ENCODE data around the gene GART.
A peak's percentile ranks its signal among the peaks of the same experiment; 100 is the strongest.
"Not testable (repeated sequence)": the region's sequence is repeated elsewhere in the genome, so short reads cannot be mapped to it uniquely, and the experiment has no call there.

GART gene

GRCh38 chr21:33541756-33542639, at the start of gene GART:
TSS of gene GART (minus strand) at chr21:33542117. CDS start at chr21:33539315, 2,802 bp downstream.
- DNase-seq: peak; percentile 91

GRCh38 chr21:33588485-33589335, 46.8 kb upstream of the GART start, which contains the start of gene DONSON:
TSS of gene DONSON (minus strand) at chr21:33588684. CDS start at chr21:33588641, 43 bp downstream.
- DNase-seq: peak; percentile 90

- peak; percentile 51 for DNase-seq
These were observed 46.0 kb upstream of the GART start for GRCh38 chr21:33587792-33588484.

- DNase-seq: no peak
These were observed 45.0 kb upstream of the GART start for GRCh38 chr21:33586927-33587326.

- no peak for DNase-seq
These were observed 42.5 kb upstream of the GART start for GRCh38 chr21:33584455-33584854.

GRCh38 chr21:33578959-33579542, 37.1 kb upstream of the GART start:
- DNase-seq: no peak

GRCh38 chr21:33578214-33578613, 36.3 kb upstream of the GART start:
- no peak for DNase-seq

GRCh38 chr21:33576741-33577141, 34.8 kb upstream of the GART start:
- not testable (repeated sequence) for DNase-seq

GRCh38 chr21:33572350-33572749, 30.4 kb upstream of the GART start:
- no peak for DNase-seq

GRCh38 chr21:33569991-33570390, 28.1 kb upstream of the GART start:
- DNase-seq: no peak

- DNase-seq: no peak
These were observed 26.5 kb upstream of the GART start for GRCh38 chr21:33568448-33568847.

- no peak for DNase-seq
These were observed 26.0 kb upstream of the GART start for GRCh38 chr21:33567914-33568313.

- no peak for DNase-seq
These were observed 24.6 kb upstream of the GART start for GRCh38 chr21:33566514-33566913.

- no peak for DNase-seq
These were observed 20.5 kb upstream of the GART start for GRCh38 chr21:33562389-33562788.

GRCh38 chr21:33561373-33561772, 19.5 kb upstream of the GART start:
- no peak for DNase-seq

GRCh38 chr21:33560965-33561364, 19.0 kb upstream of the GART start:
- DNase-seq: no peak

- DNase-seq: no peak
These were observed 17.9 kb upstream of the GART start for GRCh38 chr21:33559813-33560212.

- no peak for DNase-seq
These were observed 17.0 kb upstream of the GART start for GRCh38 chr21:33558777-33559421.

GRCh38 chr21:33557447-33557846, 15.5 kb upstream of the GART start:
- DNase-seq: no peak

GRCh38 chr21:33554982-33555344, 13.0 kb upstream of the GART start:
- DNase-seq: no peak

- no peak for DNase-seq
These were observed 12.5 kb upstream of the GART start for GRCh38 chr21:33554236-33554981.
